Measurements from ENCODE around the gene GJA10.
A peak's percentile ranks its signal among the peaks of the same experiment; 100 is the strongest.
"Not testable (repeated sequence)": the region's sequence is repeated elsewhere in the genome, so short reads cannot be mapped to it uniquely, and the experiment has no call there.

The GJA10 gene

GRCh38 chr6:89894169-89894568 is at the start of gene GJA10:
Gene GJA10 (plus strand): TSS chr6:89894469. CDS start chr6:89894469, 0 bp downstream.
- DNase-seq (ENCODE audit: low read depth in 2 of 2), result no peak

- not testable (repeated sequence) for DNase-seq (ENCODE audit: low read depth in 2 of 2)
Measured at GRCh38 chr6:89847513-89847912, 46.8 kb upstream of the GJA10 start.

- no peak for DNase-seq (ENCODE audit: low read depth in 2 of 2)
Measured at GRCh38 chr6:89853068-89853467, 41.2 kb upstream of the GJA10 start.

- no peak for DNase-seq (ENCODE audit: low read depth in 2 of 2)
Measured at GRCh38 chr6:89858041-89858440, 36.2 kb upstream of the GJA10 start.

- DNase-seq (ENCODE audit: low read depth in 2 of 2), result no peak
Measured at GRCh38 chr6:89859744-89860143, 34.5 kb upstream of the GJA10 start.

GRCh38 chr6:89862273-89862672 is 32.0 kb upstream of the GJA10 start:
- no peak for DNase-seq (ENCODE audit: low read depth in 2 of 2)

- no peak for DNase-seq (ENCODE audit: low read depth in 2 of 2)
Measured at GRCh38 chr6:89862698-89863097, 31.6 kb upstream of the GJA10 start.

- no peak for DNase-seq (ENCODE audit: low read depth in 2 of 2)
Measured at GRCh38 chr6:89866024-89866678, 28.1 kb upstream of the GJA10 start.

- no peak for DNase-seq (ENCODE audit: low read depth in 2 of 2)
Measured at GRCh38 chr6:89873721-89874120, 20.5 kb upstream of the GJA10 start.

- DNase-seq (ENCODE audit: low read depth in 2 of 2), result no peak
Measured at GRCh38 chr6:89874438-89874837, 19.8 kb upstream of the GJA10 start.

GRCh38 chr6:89886378-89887120 is 7.7 kb upstream of the GJA10 start:
- no peak for DNase-seq (ENCODE audit: low read depth in 2 of 2)

- no peak for DNase-seq (ENCODE audit: low read depth in 2 of 2)
Measured at GRCh38 chr6:89887452-89888137, 6.7 kb upstream of the GJA10 start.

- no peak for DNase-seq (ENCODE audit: low read depth in 2 of 2)
Measured at GRCh38 chr6:89888138-89888514, 6.1 kb upstream of the GJA10 start.

GRCh38 chr6:89888871-89889270 is 5.4 kb upstream of the GJA10 start:
- no peak for DNase-seq (ENCODE audit: low read depth in 2 of 2)

- DNase-seq (ENCODE audit: low read depth in 2 of 2), result not testable (repeated sequence)
Measured at GRCh38 chr6:89890845-89891528, 3.3 kb upstream of the GJA10 start.

GRCh38 chr6:89892577-89892976 is 1.7 kb upstream of the GJA10 start:
- DNase-seq (ENCODE audit: low read depth in 2 of 2), result not testable (repeated sequence)

GRCh38 chr6:89895276-89895874 is 1.1 kb downstream of the GJA10 start:
- peak; percentile 14 to 19 for DNase-seq (ENCODE audit: low read depth in 2 of 2)

GRCh38 chr6:89910001-89910901 is 16.0 kb downstream of the GJA10 start:
- not testable (repeated sequence) for DNase-seq (ENCODE audit: low read depth in 2 of 2)

- no peak for DNase-seq (ENCODE audit: low read depth in 2 of 2)
Measured at GRCh38 chr6:89910902-89911240, 16.6 kb downstream of the GJA10 start.

GRCh38 chr6:89916136-89916920 is 22.1 kb downstream of the GJA10 start:
- DNase-seq (ENCODE audit: low read depth in 2 of 2), result no peak
